ENCODE data around the gene IL25.

- TF ChIP-seq POLR2A (IDR thresholded peaks at IDR 0.05) (no peak), CTCF (IDR thresholded peaks at IDR 0.05) (peak; percentile 59 to 76 (median 63))
These were observed 7.0 kb downstream of the IL25 start for GRCh38 chr14:23379366-23380196.

Data from ovary (tissue), 3 donors.